Testis (tissue), 3 donors: ENCODE measurements around the gene PRKG2. TPM values are rescaled to one million over a fixed set of nuclear protein-coding genes. Genes with fewer than 3 reads are reported as not detected.

Source experiments
- DNase-seq: peaks from one replicate; pipeline ENCODE4 v3.0.0-alpha.2; 2019
- H3K27ac ChIP-seq, 2 donors: fragments of 200-600 bp; sonication (generic); one replicate each; pipeline ENCODE4 v1.5.1; 2019
- H3K27me3 ChIP-seq: fragments of 200-600 bp; sonication (generic); one replicate; pipeline ENCODE4 v1.5.1; 2019
- H3K36me3 ChIP-seq: fragments of 200-600 bp; sonication (generic); one replicate; pipeline ENCODE4 v1.5.1; 2017; ENCODE audit warnings: low read depth; ENCODE audit errors: missing control alignments
- H3K4me1 ChIP-seq: fragments of 200-600 bp; sonication (generic); one replicate; pipeline ENCODE4 v1.5.1; 2019
- H3K4me3 ChIP-seq, 2 donors: fragments of 200-600 bp; sonication (generic); one replicate each; pipeline ENCODE4 v1.5.1; 2017 to 2019
- H3K9me3 ChIP-seq: fragments of 200-600 bp; sonication (generic); one replicate; pipeline ENCODE4 v1.5.1; 2017
- POLR2A ChIP-seq: fragments of 450-650 bp; IDR thresholded peaks from one replicate; pipeline ENCODE4 v1.6.1; 2017; ENCODE audit warnings: antibody characterized with exemption, mild to moderate bottlenecking, moderate library complexity
- WGBS, 2 donors: methylation state at CpG; one replicate each; pipeline ENCODE4 v1.1.5; 2018; 5-methylcytosine and 5-hydroxymethylcytosine counted together
- intact Hi-C: fragments of 100-400 bp; cut with DNase I; formaldehyde crosslinking; loops from one replicate; pipeline ENCODE4 v1.15.1; 2023; ENCODE audit warnings: low total_unique reads
- polyA plus RNA-seq: library from polyadenylated mRNA; stranded (reverse); fragments of 350-450 nt; fragmentation: Illumina TruSeq; extraction: RNeasy Lipid Tissue Mini Kit (QIAGEN cat#74804); gene quantifications from one replicate; pipeline ENCODE4 v1.2.3, GENCODE V29; 2014; ENCODE audit warnings: low read depth, low replicate concordance; ENCODE audit not compliant: insufficient read depth
- total RNA-seq, 2 donors: library from RNA; depleted of rRNA; stranded (reverse); fragments of >200 nt; gene quantifications; one replicate each; pipeline ENCODE4 v1.2.3, GENCODE V29; 2016
- TF ChIP-seq, protein P1 (sequence below), 3 experiments: fragments of 450-650 bp in 2 of 3; fragments of 200-600 bp in 1 of 3; sonication (generic) in 1 of 3; IDR thresholded peaks; one replicate each; pipeline ENCODE4 v1.5.1; 2016 to 2019; ENCODE audit warnings: antibody characterized with exemption in 3 of 3, mild to moderate bottlenecking in 2 of 3, moderate library complexity in 1 of 3

The PRKG2 gene
- total and polyA plus RNA-seq, 3 donors from 2014 or later, result 1.3 to 2.4 (median 1.7) TPM

DNA sequence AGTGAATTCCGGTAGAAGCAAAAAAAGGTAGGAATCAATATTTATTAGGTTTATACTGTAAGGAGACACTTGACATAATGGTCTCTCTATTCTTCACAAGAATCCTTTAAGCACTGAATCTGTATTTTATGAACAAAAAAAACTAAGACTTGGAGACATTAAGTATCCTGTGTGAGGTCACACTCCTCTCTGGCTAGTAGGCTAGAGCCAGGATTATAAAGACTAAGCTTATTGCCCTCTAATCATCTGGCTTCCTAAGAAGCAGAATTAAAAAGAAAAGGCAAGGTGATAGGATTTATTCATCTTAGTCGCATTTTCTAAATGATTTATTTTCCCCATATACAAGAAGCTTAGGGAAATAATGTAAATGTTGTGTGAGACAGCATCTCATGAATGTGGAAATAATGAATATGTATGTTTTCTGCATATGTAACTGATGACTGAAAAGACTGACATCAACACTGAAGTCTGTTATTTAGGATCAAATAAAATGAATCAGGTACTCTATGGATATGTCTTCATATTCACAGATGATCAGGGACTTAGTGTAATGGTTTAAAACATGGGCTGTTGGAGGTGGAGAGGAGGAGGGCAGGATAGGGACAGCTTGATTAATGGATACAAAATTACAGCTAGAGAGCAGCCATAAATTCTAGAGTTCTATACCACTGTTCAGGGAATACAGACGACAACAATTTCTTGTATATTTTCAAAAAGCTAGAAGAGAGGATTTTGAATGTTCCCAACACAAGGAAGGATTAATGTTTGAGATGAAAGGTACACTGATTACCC, 30.4 kb upstream of the PRKG2 start:
- H3K4me1 ChIP-seq, result no peaks in the 10 kb centered on the region
- no peak overlapping the region for H3K4me3 ChIP-seq
- H3K36me3 ChIP-seq, result no peaks in the 10 kb centered on the region
- H3K27me3 ChIP-seq, result no peaks in the 10 kb centered on the region
- 56 to 58% methylated on average over 3 of the region's 3 CpGs for WGBS, 2 donors
- no peak overlapping the region for H3K27ac ChIP-seq
- no peak for DNase-seq
- TF ChIP-seq POLR2A, result no peak
- TF ChIP-seq, protein P1, sequence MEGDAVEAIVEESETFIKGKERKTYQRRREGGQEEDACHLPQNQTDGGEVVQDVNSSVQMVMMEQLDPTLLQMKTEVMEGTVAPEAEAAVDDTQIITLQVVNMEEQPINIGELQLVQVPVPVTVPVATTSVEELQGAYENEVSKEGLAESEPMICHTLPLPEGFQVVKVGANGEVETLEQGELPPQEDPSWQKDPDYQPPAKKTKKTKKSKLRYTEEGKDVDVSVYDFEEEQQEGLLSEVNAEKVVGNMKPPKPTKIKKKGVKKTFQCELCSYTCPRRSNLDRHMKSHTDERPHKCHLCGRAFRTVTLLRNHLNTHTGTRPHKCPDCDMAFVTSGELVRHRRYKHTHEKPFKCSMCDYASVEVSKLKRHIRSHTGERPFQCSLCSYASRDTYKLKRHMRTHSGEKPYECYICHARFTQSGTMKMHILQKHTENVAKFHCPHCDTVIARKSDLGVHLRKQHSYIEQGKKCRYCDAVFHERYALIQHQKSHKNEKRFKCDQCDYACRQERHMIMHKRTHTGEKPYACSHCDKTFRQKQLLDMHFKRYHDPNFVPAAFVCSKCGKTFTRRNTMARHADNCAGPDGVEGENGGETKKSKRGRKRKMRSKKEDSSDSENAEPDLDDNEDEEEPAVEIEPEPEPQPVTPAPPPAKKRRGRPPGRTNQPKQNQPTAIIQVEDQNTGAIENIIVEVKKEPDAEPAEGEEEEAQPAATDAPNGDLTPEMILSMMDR (IDR thresholded peaks at IDR 0.05), result no peak
- H3K9me3 ChIP-seq, result no peaks in the 10 kb centered on the region
- intact Hi-C loops, result no loop called here

DNA sequence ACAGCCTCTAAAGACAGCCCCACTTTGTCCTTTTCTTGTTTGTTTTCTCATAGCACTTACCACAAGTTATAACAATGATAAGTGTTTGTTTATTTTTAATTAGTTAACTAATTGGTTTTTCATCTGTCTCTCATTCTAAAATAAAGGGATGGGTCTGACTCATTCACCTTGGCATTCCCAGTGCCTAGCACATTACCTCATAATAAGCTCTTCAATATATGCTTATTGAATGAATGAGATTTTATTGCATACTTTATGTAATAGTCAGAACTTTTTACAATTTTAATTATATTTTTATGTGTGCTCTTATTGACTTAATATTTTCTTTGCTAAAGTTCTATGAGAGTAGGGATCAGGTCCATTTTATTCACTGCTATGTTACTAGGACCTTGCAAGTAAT, 22.8 kb upstream of the PRKG2 start:
- no peaks in the 10 kb centered on the region for H3K4me1 ChIP-seq
- no peaks in the 10 kb centered on the region for H3K9me3 ChIP-seq
- intact Hi-C loops, result no loop called here
- H3K4me3 ChIP-seq, result no peak overlapping the region
- H3K27ac ChIP-seq, result no peak overlapping the region
- TF ChIP-seq, protein P1 (IDR thresholded peaks at IDR 0.05), result no peak
- TF ChIP-seq POLR2A, result no peak
- no peaks in the 10 kb centered on the region for H3K36me3 ChIP-seq
- no peaks in the 10 kb centered on the region for H3K27me3 ChIP-seq
- no peak for DNase-seq

GRCh38 chr4:81235982-81236749, 21.1 kb upstream of the PRKG2 start:
- H3K27me3 ChIP-seq, result no peaks in the 10 kb centered on the region
- no peaks in the 10 kb centered on the region for H3K9me3 ChIP-seq
- intact Hi-C loops, result no loop called here
- TF ChIP-seq, protein P1 (IDR thresholded peaks at IDR 0.05), result no peak
- no peak for TF ChIP-seq POLR2A
- DNase-seq, result no peak
- H3K4me3 ChIP-seq, result peak overlapping the region; percentile 29 to 36
- no peaks in the 10 kb centered on the region for H3K4me1 ChIP-seq
- no peaks in the 10 kb centered on the region for H3K36me3 ChIP-seq
- 43 to 74% methylated on average over 22 to 23 of the region's 23 CpGs for WGBS, 2 donors
- H3K27ac ChIP-seq, result no peak overlapping the region

DNA sequence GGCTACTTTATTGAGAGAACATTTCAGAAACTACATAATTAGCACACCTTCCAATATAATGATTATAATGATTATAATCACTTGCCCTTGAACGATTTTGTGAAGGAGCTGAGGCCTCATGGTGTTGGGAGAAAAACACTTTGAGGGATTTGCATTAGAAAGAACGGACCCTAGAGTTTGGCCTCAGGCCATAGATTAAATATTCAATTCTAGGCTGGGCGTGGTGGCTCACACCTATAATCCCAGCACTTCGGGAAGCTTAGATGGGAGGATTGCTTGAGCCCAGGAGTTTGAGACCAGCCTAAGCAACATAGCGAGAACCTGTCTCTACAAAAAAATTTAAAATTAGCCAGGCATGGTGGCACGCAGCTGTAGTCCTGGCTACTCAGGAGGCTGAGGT, 12.9 kb upstream of the PRKG2 start:
- 72 to 87% methylated on average over 6 of the region's 6 CpGs for WGBS, 2 donors
- Histone ChIP-seq H3K36me3 (no peaks in the 10 kb centered on the region), H3K4me1 (no peaks in the 10 kb centered on the region), H3K27me3 (no peaks in the 10 kb centered on the region), H3K4me3 (no peak overlapping the region), H3K9me3 (no peaks in the 10 kb centered on the region), H3K27ac (no peak overlapping the region)
- TF ChIP-seq POLR2A, result no peak
- TF ChIP-seq, protein P1 (IDR thresholded peaks at IDR 0.05), result no peak
- no peak for DNase-seq
- intact Hi-C loops, result no loop called here
